Ovary (tissue), 9 donors: ENCODE results near the gene BOK. TPM values are rescaled to one million over a fixed set of nuclear protein-coding genes. Genes with fewer than 3 reads are reported as not detected.

Experiments used
- DNase-seq, 5 donors: peaks; one replicate each; pipeline ENCODE4 v3.0.0-alpha.2; 2019 to 2020
- H3K27ac ChIP-seq, 2 donors: fragments of 200-600 bp; one replicate each; pipeline versions ENCODE4 v1.5.1 to v1.8.0; 2019 to 2022
- H3K27me3 ChIP-seq: fragments of 200-600 bp; one replicate; pipeline ENCODE4 v1.8.0; 2022
- H3K36me3 ChIP-seq: fragments of 200-600 bp; sonication (generic); one replicate; pipeline ENCODE4 v1.5.1; 2019
- H3K4me1 ChIP-seq: one replicate; pipeline ENCODE4 v1.8.1; 2013; ENCODE audit warnings: mild to moderate bottlenecking, moderate library complexity; ENCODE audit not compliant: insufficient read depth
- H3K4me3 ChIP-seq: fragments of 200-600 bp; sonication (generic); one replicate; pipeline ENCODE4 v1.5.1; 2017
- H3K9me3 ChIP-seq, 2 donors: fragments of 200-600 bp in 1 of 2; sonication (generic) in 1 of 2; one replicate each; pipeline versions ENCODE4 v1.5.1 to v1.8.1; 2013 to 2019; ENCODE audit warnings: mild to moderate bottlenecking in 1 of 2, moderate library complexity in 1 of 2
- CTCF ChIP-seq, 3 donors: fragments of 450-650 bp in 2 of 3; fragments of 200-600 bp in 1 of 3; IDR thresholded peaks; one replicate each; pipeline versions ENCODE4 v1.5.1 to v1.8.0; 2016 to 2022; ENCODE audit warnings: antibody characterized with exemption in 3 of 3, mild to moderate bottlenecking in 1 of 3
- EP300 ChIP-seq: sonication (generic); formaldehyde crosslinking; IDR thresholded peaks from one replicate; pipeline ENCODE4 v1.6.1; 2017; ENCODE audit warnings: antibody characterized with exemption
- POLR2A ChIP-seq: fragments of 450-650 bp; IDR thresholded peaks from one replicate; pipeline ENCODE4 v1.6.1; 2017; ENCODE audit warnings: antibody characterized with exemption, mild to moderate bottlenecking, moderate library complexity
- WGBS, 3 donors: extraction: QIAGEN DNeasy Blood & Tissue Kit in 1 of 3; methylation state at CpG; one replicate each; pipeline versions ENCODE4 v1.1.5 to v1.1.7; 2013 to 2017; 5-methylcytosine and 5-hydroxymethylcytosine counted together
- intact Hi-C, 4 donors: fragments of 100-400 bp; cut with DNase I; formaldehyde crosslinking; loops; one replicate each; pipeline versions ENCODE4 v1.11.0 to v1.15.1; 2022 to 2023
- polyA plus RNA-seq, 2 donors: library from polyadenylated mRNA; stranded (reverse); fragments of 200-250 nt in 1 of 2; fragments of 350-450 nt in 1 of 2; fragmentation: Illumina TruSeq in 1 of 2; extraction: RNeasy Lipid Tissue Mini Kit (QIAGEN cat#74804) in 1 of 2; gene quantifications; one replicate each; pipeline ENCODE4 v1.2.3, GENCODE V29; 2013 to 2014
- total RNA-seq, 7 donors: library from RNA; depleted of rRNA in 2 of 7; stranded (reverse); fragments of >200 nt in 2 of 7; fragmentation: NEBNext Ultra II Directional in 3 of 7; extraction: Animal tissue kit (Norgen Biotek cat#: 25700) in 3 of 7; gene quantifications; one replicate each; pipeline versions ENCODE4 v1.1.0 to v1.2.4, GENCODE V29; 2016 to 2023
- donor health status: DM: no; HTN: no; CAD: no; lungs with moderate emphysema.
- donor health status: DM: no; HTN: no; CAD: no.
- donor health status: Bipolar disorder and iron deficiency.
- donor health status: DM: yes; HTN: yes; CAD: no.
- donor health status: DM: no; HTN: no; CAD: no.
- donor health status: DM: yes; HTN: yes; CAD: no.

BOK gene
- total and polyA plus RNA-seq, 9 donors: 4.8 to 20.6 (median 13.5) TPM

GRCh38 chr2:241599615-241600014, 41.1 kb downstream of the BOK start:
- Histone ChIP-seq H3K36me3 (no peaks in the 10 kb centered on the region), H3K27ac (no peak overlapping the region), H3K9me3 (no peaks in the 10 kb centered on the region), H3K4me3 (no peak overlapping the region), H3K27me3 (no peaks in the 10 kb centered on the region), H3K4me1 (no peaks in the 10 kb centered on the region)
- TF ChIP-seq CTCF (IDR thresholded peaks at IDR 0.05) (no peak), EP300 (no peak), POLR2A (no peak)
- DNase-seq: no peak
- intact Hi-C loops: no loop called here
- WGBS, 3 donors: 79 to 81% (median 79%) methylated on average over 6 of the region's 6 CpGs

DNA sequence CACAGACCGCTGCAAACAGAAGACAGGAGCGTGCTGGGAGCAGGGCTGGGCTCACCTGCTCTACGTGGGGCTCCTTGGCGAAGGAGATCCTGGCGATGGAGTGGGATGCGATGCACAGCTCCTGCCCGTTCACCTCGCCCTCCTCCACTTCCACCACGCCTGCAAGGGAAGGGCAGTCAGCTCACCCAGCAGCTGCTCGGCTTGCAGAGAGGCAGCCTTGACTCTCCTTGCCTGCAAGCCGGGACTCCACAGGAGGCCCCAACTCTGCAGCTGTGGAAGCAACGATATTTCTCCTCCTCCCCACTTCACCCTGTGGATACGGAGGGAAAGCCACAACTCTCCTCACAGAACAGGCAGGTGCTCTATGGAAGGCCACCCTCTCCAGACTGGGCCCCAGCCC, 43.3 kb downstream of the BOK start:
- H3K4me1 ChIP-seq: no peaks in the 10 kb centered on the region
- H3K27me3 ChIP-seq: no peaks in the 10 kb centered on the region
- WGBS, 3 donors: 90 to 92% (median 91%) methylated on average over 9 to 13 of the region's 13 CpGs
- TF ChIP-seq POLR2A (no peak), CTCF (IDR thresholded peaks at IDR 0.05) (no peak), EP300 (no peak)
- intact Hi-C loops: no loop called here
- no peaks in the 10 kb centered on the region for H3K36me3 ChIP-seq
- H3K27ac ChIP-seq: no peak overlapping the region
- peak in 1 of 5 donors; percentile 26 for DNase-seq
- no peak overlapping the region for H3K4me3 ChIP-seq
- H3K9me3 ChIP-seq: no peaks in the 10 kb centered on the region

- WGBS, 3 donors: 95 to 98% (median 95%) methylated on average over 17 of the region's 17 CpGs
- H3K27me3 ChIP-seq: no peaks in the 10 kb centered on the region
- no peaks in the 10 kb centered on the region for H3K36me3 ChIP-seq
- TF ChIP-seq EP300 (no peak), POLR2A (no peak), CTCF (IDR thresholded peaks at IDR 0.05) (no peak)
- intact Hi-C loops: no loop called here
- peak in 1 of 5 donors; percentile 34 for DNase-seq
- H3K9me3 ChIP-seq: no peaks in the 10 kb centered on the region
- no peak overlapping the region for H3K4me3 ChIP-seq
- H3K4me1 ChIP-seq: no peaks in the 10 kb centered on the region
- no peak overlapping the region for H3K27ac ChIP-seq
Observed at GRCh38 chr2:241602720-241603119, 44.2 kb downstream of the BOK start.

- H3K36me3 ChIP-seq: no peaks in the 10 kb centered on the region
- no peaks in the 10 kb centered on the region for H3K27me3 ChIP-seq
- no peaks in the 10 kb centered on the region for H3K9me3 ChIP-seq
- 82 to 88% (median 85%) methylated on average over 5 of the region's 5 CpGs for WGBS, 3 donors
- DNase-seq: peak in 1 of 5 donors; percentile 2
- H3K27ac ChIP-seq: no peak overlapping the region
- intact Hi-C loops: no loop called here
- no peak overlapping the region for H3K4me3 ChIP-seq
- no peaks in the 10 kb centered on the region for H3K4me1 ChIP-seq
- TF ChIP-seq POLR2A (no peak), CTCF (IDR thresholded peaks at IDR 0.05) (no peak), EP300 (no peak)
Observed at GRCh38 chr2:241603686-241604085, 45.1 kb downstream of the BOK start.
